PFSK-1 (cell line): Measurements from ENCODE around the gene TET2.

Experiments
- FOXP2 ChIP-seq: optimal IDR thresholded peaks from 2 replicates; pipeline ENCODE3; 2011; ENCODE audit warnings: borderline replicate concordance, control low read depth, inconsistent platforms; ENCODE audit not compliant: insufficient read depth; ENCODE audit errors: extremely low read length, extremely low read depth
- POLR2AphosphoS5 ChIP-seq: IDR thresholded peaks from 2 replicates; pipeline ENCODE4 v1.6.1; 2012; ENCODE audit warnings: low read depth, mild to moderate bottlenecking, control low read depth, low read length, moderate library complexity
- REST ChIP-seq, 2 experiments: IDR thresholded peaks; 2 replicates each; pipeline versions ENCODE4 v1.6.1 to v1.8.0; 2011 to 2012; ENCODE audit warnings: low read depth in 2 of 2, low read length in 2 of 2, control low read depth in 1 of 2, inconsistent platforms in 1 of 2, mild to moderate bottlenecking in 1 of 2, moderate library complexity in 1 of 2; ENCODE audit not compliant: insufficient read depth in 1 of 2
- SIN3A ChIP-seq: IDR thresholded peaks from 2 replicates; pipeline ENCODE4 v1.6.1; 2012; ENCODE audit warnings: mild to moderate bottlenecking, low read length, moderate library complexity, borderline replicate concordance; ENCODE audit not compliant: insufficient read depth
- TAF1 ChIP-seq: IDR thresholded peaks from 2 replicates; pipeline ENCODE4 v1.6.1; 2012; ENCODE audit warnings: low read length, control low read depth, borderline replicate concordance; ENCODE audit not compliant: insufficient read depth

TET2 gene

GRCh38 chr4:105184316-105184980, 37.8 kb downstream of the TET2 start:
- TF ChIP-seq FOXP2 (no peak), REST (IDR thresholded peaks at IDR 0.05; ENCODE audit: insufficient read depth in 1 of 2, low read depth in 2 of 2, low read length in 2 of 2) (no peak), TAF1 (no peak), POLR2AphosphoS5 (no peak), SIN3A (no peak)

GRCh38 chr4:105186701-105187161, 40.1 kb downstream of the TET2 start:
- no peak for TF ChIP-seq SIN3A
- no peak for TF ChIP-seq REST (IDR thresholded peaks at IDR 0.05; ENCODE audit: insufficient read depth in 1 of 2, low read depth in 2 of 2, low read length in 2 of 2)
- no peak for TF ChIP-seq TAF1
- no peak for TF ChIP-seq FOXP2
- TF ChIP-seq POLR2AphosphoS5 = no peak

GRCh38 chr4:105189855-105190650, 43.4 kb downstream of the TET2 start:
- TF ChIP-seq TAF1 = no peak
- TF ChIP-seq FOXP2 = no peak
- TF ChIP-seq POLR2AphosphoS5 = no peak
- TF ChIP-seq REST (IDR thresholded peaks at IDR 0.05; ENCODE audit: insufficient read depth in 1 of 2, low read depth in 2 of 2, low read length in 2 of 2) = no peak
- no peak for TF ChIP-seq SIN3A

- TF ChIP-seq SIN3A (no peak), POLR2AphosphoS5 (no peak), FOXP2 (no peak), REST (IDR thresholded peaks at IDR 0.05; ENCODE audit: insufficient read depth in 1 of 2, low read depth in 2 of 2, low read length in 2 of 2) (no peak), TAF1 (no peak)
These were observed 45.0 kb downstream of the TET2 start for GRCh38 chr4:105191621-105192210.
